Activated B cell treated with CpG ODN at 0.5 μM for 24 hours (primary cell): ENCODE measurements around the gene PDGFB. TPM values are rescaled to one million over a fixed set of nuclear protein-coding genes. Genes with fewer than 3 reads are reported as not detected.
A peak's percentile ranks its signal among the peaks of the same experiment; 100 is the strongest.

ENCODE experiments used
- ATAC-seq: fragments of 200-7000 bp; cut with Tn5 transposase; one replicate; pipeline ENCODE4 v1.10.0; 2021; ENCODE audit warnings: low read depth, mild to moderate bottlenecking, moderate library complexity
- CTCF ChIA-PET: fragments of 350-600 bp; sonication (Branson Sonifier 250); formaldehyde crosslinking; loops from one replicate; lab custom pipeline; 2021; ENCODE audit warnings: antibody characterized with exemption; lab: Charles Lee
- POLR2A ChIA-PET: fragments of 350-600 bp; sonication (Branson Sonifier 250); formaldehyde crosslinking; loops from one replicate; lab custom pipeline; 2021; ENCODE audit warnings: antibody characterized with exemption; lab: Charles Lee
- DNase-seq: peaks from one replicate; pipeline ENCODE4 v3.0.0; 2022
- H3K27ac Mint-ChIP-seq: one replicate; pipeline ENCODE4 v1.8.0; 2020; ENCODE audit warnings: mixed read lengths
- H3K27me3 Mint-ChIP-seq: one replicate; pipeline ENCODE4 v1.8.0; 2021; ENCODE audit warnings: mixed read lengths
- H3K36me3 Mint-ChIP-seq: one replicate; pipeline ENCODE4 v1.8.0; 2021; ENCODE audit warnings: low read depth, mixed read lengths
- H3K4me1 Mint-ChIP-seq: one replicate; pipeline ENCODE4 v1.8.0; 2021; ENCODE audit warnings: mixed read lengths
- H3K4me3 Mint-ChIP-seq: one replicate; pipeline ENCODE4 v1.8.0; 2020; ENCODE audit warnings: mild to moderate bottlenecking, mixed read lengths
- H3K9me3 Mint-ChIP-seq: one replicate; pipeline ENCODE4 v1.8.0; 2020; ENCODE audit warnings: mixed read lengths
- CTCF ChIP-seq: fragments of 200-600 bp; IDR thresholded peaks from one replicate; pipeline ENCODE4 v1.8.0; 2022; ENCODE audit warnings: antibody characterized with exemption, mild to moderate bottlenecking
- intact Hi-C: fragments of 100-400 bp; cut with micrococcal nuclease; formaldehyde crosslinking; loops from one replicate; pipeline ENCODE4 v1.15.1; 2024
- total RNA-seq: library from RNA; stranded (reverse); gene quantifications from 2 replicates; pipeline ENCODE4 v1.2.3, GENCODE V29; 2022

Gene PDGFB
- total RNA-seq, 1 donor from 2014 or later = not detected

GRCh38 chr22:39266398-39267030 lies 21.7 kb upstream of the PDGFB start:
- intact Hi-C loops = no loop called here
- ATAC-seq = peak; percentile 58
- no peak for DNase-seq
- no peaks in the 10 kb centered on the region for H3K36me3 Mint-ChIP-seq
- peaks cover 7% of the 10 kb centered on the region for H3K4me1 Mint-ChIP-seq
- TF ChIP-seq CTCF = no peak
- ChIA-PET CTCF (interaction anchor here (0.6 kb wide), 1 partner anchor 1723 kb away, joined by 3 read pairs; no protein-coding TSS in a partner anchor), POLR2A (no interaction called here)
- no peak overlapping the region for H3K4me3 Mint-ChIP-seq
- H3K9me3 Mint-ChIP-seq = peaks cover 7% of the 10 kb centered on the region
- H3K27me3 Mint-ChIP-seq = peaks cover 11% of the 10 kb centered on the region
- H3K27ac Mint-ChIP-seq = peak overlapping the region; percentile 41

GRCh38 chr22:39265143-39265886 lies 20.5 kb upstream of the PDGFB start:
- ChIA-PET POLR2A (interaction anchor here (0.6 kb wide), 1 partner anchor 10 kb away, joined by 5 read pairs; no protein-coding TSS in a partner anchor), CTCF (interaction anchor here (0.7 kb wide), 1 partner anchor 94 kb away, joined by 3 read pairs; no protein-coding TSS in a partner anchor)
- Mint-ChIP-seq H3K4me1 (peaks cover 7% of the 10 kb centered on the region), H3K4me3 (no peak overlapping the region), H3K9me3 (peaks cover 14% of the 10 kb centered on the region), H3K27ac (no peak overlapping the region), H3K27me3 (peaks cover 15% of the 10 kb centered on the region), H3K36me3 (no peaks in the 10 kb centered on the region)
- intact Hi-C loops = no loop called here
- no peak for TF ChIP-seq CTCF
- no peak for DNase-seq
- ATAC-seq = no peak

- no peaks in the 10 kb centered on the region for H3K36me3 Mint-ChIP-seq
- DNase-seq (no peak), ATAC-seq (no peak)
- no peak overlapping the region for H3K4me3 Mint-ChIP-seq
- ChIA-PET CTCF (no interaction called here), POLR2A (interaction anchor here (0.6 kb wide), 1 partner anchor 11 kb away, joined by 5 read pairs; no protein-coding TSS in a partner anchor)
- peaks cover 7% of the 10 kb centered on the region for H3K4me1 Mint-ChIP-seq
- H3K27ac Mint-ChIP-seq = no peak overlapping the region
- TF ChIP-seq CTCF = no peak
- intact Hi-C loops = no loop called here
- H3K27me3 Mint-ChIP-seq = peaks cover 15% of the 10 kb centered on the region
- H3K9me3 Mint-ChIP-seq = peaks cover 14% of the 10 kb centered on the region
These were observed 19.7 kb upstream of the PDGFB start for GRCh38 chr22:39264349-39265038.

- ATAC-seq = no peak
- Mint-ChIP-seq H3K9me3 (peaks cover 14% of the 10 kb centered on the region), H3K4me1 (peaks cover 7% of the 10 kb centered on the region), H3K27me3 (peaks cover 15% of the 10 kb centered on the region), H3K4me3 (no peak overlapping the region), H3K27ac (no peak overlapping the region), H3K36me3 (no peaks in the 10 kb centered on the region)
- no peak for DNase-seq
- ChIA-PET CTCF (no interaction called here), POLR2A (no interaction called here)
- intact Hi-C loops = no loop called here
- TF ChIP-seq CTCF = no peak
These were observed 19.0 kb upstream of the PDGFB start for GRCh38 chr22:39263626-39264348.
